ENCODE data around the gene ETV6.

DNA sequence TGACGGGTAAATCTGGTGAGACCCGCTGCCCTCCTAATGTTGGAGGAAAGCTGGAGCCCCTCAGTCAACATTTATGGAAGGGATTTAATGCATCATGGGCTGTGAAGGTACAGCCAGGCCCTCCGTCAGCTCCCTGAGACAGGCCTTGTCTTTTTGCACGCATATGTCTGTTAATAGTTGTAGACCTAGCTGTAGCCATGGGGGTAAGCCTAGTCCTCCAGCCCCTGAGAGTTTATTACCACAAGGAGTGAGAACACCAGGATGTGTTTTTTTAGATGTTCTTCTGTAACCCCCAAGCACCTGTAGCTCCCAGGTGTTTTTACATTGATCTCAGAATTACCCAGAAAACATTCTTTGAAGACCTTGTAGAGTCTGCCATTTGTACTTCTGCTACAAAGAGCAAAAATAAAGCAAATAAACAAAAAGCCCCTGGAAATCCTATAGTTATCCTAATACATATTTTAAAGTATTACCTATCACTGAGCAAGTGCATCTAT lies 25.5 kb downstream of the ETV6 start:
- no peak for TF ChIP-seq POLR2A (IDR thresholded peaks at IDR 0.05)
- TF ChIP-seq, protein P1, sequence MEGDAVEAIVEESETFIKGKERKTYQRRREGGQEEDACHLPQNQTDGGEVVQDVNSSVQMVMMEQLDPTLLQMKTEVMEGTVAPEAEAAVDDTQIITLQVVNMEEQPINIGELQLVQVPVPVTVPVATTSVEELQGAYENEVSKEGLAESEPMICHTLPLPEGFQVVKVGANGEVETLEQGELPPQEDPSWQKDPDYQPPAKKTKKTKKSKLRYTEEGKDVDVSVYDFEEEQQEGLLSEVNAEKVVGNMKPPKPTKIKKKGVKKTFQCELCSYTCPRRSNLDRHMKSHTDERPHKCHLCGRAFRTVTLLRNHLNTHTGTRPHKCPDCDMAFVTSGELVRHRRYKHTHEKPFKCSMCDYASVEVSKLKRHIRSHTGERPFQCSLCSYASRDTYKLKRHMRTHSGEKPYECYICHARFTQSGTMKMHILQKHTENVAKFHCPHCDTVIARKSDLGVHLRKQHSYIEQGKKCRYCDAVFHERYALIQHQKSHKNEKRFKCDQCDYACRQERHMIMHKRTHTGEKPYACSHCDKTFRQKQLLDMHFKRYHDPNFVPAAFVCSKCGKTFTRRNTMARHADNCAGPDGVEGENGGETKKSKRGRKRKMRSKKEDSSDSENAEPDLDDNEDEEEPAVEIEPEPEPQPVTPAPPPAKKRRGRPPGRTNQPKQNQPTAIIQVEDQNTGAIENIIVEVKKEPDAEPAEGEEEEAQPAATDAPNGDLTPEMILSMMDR (IDR thresholded peaks at IDR 0.05), result no peak

Measured in uterus (tissue), 2 donors.